ENCODE data around the gene VASH2.
"Not testable (repeated sequence)": the region's sequence is repeated elsewhere in the genome, so short reads cannot be mapped to it uniquely, and the experiment has no call there.

The VASH2 gene

DNA sequence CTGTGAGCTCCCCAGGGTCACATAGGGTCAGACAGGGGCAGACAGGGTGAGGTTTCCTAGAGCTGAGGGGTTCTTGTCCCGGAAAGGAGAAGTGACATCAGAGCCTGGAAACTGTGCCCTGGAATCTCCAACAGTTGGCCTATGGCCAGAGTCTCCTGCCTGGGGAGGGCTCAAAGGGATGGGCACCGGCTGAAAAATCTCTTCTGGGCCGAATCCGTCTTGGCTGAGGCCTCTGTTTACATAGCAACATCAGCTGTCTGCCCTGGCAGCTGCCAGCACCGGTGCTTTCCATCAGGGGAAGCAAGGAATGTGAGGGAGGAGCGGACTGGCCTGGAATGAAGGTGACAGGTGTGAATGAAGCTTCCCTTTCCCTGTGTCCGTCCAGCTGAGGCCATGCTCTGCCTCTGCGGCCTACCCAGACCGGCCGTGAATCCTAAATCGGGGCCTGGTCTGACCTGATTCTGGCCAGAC lies 30.7 kb downstream of the VASH2 start:
- DNase-seq (ENCODE audit: low read depth in 2 of 2): no peak

DNA sequence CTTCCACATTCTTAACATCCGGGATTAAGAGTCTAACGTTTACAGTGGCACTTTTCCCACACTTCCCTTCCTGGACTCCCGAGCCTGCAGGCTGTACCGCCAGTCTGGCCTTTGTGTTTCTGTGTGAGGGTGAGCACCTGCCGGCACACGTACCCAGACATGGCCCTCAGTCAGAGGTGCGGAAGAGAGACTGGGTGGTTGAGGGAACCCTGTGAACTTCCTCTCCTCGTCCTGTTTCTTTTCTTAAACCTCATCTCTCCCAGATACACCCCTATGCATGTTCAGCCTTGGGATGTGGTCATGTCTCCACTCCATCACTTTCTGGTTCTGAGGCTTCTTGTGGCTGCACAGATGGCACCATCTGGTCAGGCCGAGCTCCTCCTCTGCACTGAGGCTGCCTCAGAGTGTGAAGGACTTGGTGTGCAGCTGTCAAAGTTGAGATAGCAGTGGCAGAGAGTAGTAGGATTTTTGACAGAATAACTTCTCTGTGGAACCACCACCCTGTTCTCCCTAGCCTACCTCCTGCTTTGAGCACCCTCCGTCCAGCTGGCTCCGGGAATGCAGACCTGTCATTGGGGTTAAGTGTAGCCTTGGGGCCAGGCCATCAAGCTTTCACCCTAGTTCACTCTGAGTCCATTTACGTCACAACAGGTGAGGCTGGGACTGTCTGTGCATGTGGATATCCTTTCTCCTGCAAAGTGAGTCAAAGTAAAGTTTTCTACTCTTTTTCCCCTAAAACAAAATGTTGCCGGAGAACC lies 31.4 kb downstream of the VASH2 start:
- DNase-seq (ENCODE audit: low read depth in 2 of 2): no peak

DNA sequence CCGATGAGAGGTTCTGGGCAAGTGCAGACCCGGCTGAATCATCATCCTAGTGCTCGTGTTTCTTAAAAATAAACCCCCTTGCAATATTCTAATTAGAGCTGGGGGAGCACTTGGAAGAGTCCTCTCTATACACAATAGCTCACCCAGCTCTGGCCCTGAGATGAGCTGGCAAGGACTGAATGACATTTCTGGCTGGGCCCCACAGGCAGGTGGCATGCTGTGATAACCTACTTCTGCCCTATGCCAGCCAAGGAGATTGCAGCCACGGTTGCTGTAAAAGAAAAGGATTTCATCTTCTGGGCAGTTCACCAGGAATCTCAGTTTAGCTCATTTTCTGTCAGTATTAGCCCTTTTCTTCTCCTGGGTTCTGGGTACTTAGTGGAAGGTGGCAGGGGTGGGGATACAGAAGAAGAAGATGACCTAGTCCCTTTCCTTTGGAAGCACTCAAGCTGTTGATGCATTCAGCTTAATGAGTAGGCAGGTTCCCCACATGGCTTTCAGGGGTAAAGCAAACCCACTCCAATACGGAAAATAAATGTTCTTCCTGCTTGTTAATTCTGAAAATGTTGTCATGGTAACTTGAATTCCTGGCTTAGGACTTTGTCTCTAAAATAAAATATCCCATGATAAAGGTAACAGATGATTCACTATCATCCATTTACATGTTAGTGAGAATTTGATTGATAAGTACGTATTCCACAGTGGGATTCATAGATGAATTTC lies 32.2 kb downstream of the VASH2 start:
- no peak for DNase-seq (ENCODE audit: low read depth in 2 of 2)

DNA sequence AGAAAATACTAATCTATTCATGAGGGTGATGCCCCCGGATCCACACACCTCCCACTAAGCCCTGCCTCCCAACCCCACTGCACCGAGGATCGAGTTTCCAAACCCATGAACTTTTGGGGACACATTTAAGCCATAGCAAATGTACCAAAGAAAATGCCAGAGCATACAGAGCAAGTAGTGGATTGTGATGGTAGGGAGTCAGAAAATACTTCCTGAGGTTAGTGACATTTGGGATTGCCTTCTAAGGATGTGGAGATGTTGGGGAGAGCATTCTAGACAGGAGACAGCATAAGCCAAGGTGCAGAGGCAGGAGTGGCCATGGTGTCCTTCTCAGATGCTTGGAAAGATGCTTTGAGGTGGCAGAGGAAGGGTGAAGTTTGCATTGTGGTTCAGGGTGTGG lies 33.1 kb downstream of the VASH2 start:
- no peak for DNase-seq (ENCODE audit: low read depth in 2 of 2)

DNA sequence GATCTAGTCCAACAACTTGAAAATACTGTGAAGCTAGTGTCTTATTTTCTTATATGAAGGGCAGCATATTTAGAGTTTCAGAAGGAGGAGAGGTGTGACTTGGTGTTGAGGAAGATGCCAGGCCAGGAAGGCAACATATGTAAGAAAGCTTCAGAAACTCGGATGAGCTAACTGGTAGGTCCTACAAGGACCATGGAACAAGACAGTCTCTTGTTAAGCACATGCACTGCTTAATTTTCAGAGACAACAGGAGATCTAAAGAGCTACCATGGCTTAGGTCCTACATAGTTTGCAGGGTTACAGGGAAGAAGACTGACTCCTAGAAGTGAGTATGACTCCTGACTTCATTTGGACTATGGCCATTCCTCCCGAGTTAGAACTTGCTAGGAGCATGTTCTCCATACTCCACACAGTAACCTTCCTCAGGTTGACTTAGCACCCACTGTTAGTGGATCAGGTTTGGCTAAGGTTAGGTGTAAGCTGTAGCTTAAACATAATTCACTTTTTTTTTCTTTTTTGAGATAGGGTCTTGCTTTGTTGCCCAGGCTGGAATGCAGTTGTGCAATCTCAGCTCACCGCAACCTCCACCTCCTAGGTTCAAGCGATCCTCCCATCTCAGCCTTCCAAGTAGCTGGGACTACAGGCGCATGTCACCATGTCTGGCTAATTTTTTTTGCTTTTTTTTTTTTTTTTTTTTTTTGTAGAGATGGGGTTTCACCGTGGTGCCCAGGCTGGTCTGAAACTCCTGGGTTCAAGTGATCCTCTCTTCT lies 34.4 kb downstream of the VASH2 start:
- DNase-seq (ENCODE audit: low read depth in 2 of 2): no peak

DNA sequence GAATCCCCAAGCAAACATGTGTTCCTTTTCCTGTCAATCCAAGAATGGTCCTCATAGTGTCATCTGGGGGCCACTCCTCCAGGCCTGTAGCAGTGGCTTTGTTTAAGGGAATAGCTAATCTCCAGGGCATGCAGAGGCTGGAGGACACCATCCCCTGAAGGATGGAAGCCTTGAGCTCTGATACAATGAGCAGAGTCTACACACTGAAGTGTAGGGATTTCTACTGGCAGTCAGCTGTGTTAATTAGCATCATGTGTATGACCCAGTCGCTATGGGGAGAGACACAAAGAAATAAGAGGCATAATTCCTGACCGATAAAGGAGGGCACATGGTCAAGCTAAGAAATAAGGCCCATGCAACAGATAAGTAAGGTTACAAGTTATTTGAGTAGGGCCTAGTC lies 36.2 kb downstream of the VASH2 start:
- no peak for DNase-seq (ENCODE audit: low read depth in 2 of 2)

DNA sequence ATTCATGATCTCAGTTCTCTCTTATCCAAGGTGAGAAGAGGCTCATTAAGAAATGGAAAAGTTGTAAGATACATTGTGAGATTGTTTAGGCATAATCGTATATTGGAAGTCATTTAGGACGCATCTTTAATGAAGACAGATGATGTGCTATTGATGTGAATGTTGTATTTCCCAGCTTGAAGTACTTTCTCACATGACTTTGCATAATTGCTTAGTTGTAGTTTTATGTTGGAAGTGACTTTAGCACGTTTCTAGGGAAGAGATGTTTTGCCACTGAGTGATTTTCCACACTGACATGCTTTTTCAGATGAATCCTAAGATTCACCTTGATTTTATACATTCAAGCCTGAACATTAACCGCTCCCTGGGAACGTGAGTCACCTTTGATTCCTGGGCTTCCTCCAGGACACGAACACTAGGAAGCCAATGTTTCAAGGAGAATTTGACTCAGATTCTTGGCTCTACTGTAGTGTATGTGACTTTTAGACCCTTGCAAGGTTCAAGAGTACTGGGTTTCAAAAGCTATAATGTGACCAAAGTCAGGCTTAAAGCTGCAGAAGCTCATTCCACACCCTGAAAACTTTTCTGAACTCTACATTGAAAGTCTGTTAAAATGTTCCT lies 37.5 kb downstream of the VASH2 start:
- DNase-seq (ENCODE audit: low read depth in 2 of 2): no peak

DNA sequence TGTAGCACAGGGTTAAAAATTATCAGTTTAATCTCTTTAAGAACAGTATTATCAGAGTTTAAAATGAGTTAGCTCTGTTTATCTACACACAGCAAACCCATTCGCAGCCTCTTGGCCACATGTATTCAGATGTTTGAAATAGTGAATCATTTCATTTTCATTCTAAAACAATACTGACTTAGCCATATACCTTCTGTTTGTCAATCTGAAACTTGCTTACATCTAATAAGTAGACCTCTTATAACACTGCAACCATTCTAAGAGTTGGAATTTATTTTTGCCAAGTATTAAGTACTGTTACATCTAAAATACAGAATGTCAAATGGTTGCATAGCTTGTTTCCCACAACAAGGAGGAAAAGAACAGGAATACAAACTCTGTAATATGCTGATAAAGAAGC lies 39.9 kb downstream of the VASH2 start:
- no peak for DNase-seq (ENCODE audit: low read depth in 2 of 2)

DNA sequence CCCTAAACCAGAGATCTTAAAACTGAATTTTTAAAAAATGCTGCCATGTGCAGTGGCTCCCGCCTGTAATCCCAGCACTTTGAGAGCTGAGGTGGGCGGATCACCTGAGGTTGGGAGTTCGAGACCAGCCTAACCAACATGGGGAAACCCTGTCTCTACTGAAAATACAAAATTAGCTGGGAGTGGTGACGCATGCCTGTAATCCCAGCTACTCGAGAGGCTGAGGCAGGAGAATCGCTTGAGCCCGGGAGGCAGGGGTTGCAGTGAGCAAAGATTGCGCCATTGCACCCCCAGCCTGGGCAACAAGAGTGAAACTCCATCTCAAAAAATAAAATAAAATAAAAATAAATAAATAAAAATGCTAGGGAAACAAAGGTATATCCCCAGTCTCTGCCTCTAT lies 43.6 kb downstream of the VASH2 start:
- DNase-seq (ENCODE audit: low read depth in 2 of 2): not testable (repeated sequence)

DNA sequence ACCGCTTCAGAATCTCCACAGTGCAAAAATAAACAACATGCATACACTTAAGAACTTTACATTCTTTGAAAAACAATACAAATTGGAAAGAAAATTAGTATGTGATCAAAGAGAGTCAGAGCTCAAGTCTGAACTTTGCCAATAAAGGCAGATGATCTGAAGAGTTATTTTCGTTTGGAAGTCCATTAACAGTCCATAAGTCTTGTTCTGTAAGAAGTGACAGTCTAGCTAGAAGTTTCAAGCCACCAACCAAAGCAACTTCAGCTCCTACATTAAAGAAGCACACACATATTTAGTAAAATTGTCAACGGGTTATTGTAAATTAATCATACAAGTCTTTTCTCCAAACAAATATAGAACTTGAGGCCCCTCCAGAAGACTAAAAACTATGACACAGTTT lies 44.6 kb downstream of the VASH2 start:
- no peak for DNase-seq (ENCODE audit: low read depth in 2 of 2)

DNA sequence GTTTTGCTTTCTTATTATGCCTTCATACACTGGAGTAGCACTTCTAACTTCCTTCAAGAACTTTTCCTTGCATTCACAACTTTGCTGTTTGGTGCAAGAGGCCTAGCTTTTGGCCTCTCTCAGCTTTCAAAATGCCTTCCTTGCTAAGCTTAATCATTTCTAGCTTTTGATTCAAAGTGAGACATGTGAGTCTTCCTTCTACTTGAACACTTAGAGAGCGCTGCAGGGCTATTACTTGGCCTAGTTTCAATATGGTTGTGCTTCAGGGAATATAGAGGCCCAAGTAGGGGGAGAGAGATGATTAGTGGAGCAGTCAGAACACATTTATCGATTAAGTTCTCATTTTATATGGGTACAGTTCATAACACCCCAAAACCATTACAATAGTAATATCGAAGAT lies 52.9 kb downstream of the VASH2 start:
- DNase-seq (ENCODE audit: low read depth in 2 of 2): no peak

DNA sequence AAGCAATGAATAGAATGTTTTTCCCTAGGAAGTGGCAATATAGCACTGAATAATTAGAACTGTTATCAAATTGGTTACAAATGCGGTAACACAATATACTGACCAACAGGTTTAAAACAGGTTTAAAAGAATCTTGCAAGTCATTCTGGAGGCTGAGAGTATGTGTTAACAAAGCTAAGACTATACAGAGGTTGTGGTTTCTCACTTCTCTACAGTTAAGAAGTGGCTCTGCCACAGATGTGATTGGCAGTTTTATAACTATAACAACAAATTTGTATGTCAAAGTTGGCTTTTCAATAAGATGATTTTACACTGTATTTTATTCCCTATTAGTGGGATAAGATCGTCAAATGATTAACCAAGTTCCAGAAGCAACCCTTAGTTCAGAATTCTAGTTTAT lies 58.2 kb downstream of the VASH2 start:
- DNase-seq (ENCODE audit: low read depth in 2 of 2): no peak

DNA sequence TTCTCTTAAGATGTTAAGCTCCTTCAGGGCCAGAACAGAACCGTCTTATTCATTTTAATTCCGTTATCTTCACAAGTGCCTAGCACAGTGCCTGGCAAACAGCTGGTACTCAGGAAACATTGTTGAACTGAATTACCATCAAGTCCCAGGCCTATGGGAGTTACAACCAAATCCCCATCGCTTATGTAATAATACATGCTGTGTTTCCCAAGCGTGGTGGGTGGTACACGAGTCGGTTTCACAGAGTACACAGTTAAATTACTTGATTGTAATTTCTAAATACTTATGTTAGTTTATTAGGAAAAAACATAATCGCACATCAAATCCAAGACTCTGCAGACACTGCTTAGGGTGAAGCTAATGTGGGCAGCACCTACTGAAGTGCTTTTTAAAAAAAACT lies 64.3 kb downstream of the VASH2 start:
- DNase-seq (ENCODE audit: low read depth in 2 of 2): no peak

DNA sequence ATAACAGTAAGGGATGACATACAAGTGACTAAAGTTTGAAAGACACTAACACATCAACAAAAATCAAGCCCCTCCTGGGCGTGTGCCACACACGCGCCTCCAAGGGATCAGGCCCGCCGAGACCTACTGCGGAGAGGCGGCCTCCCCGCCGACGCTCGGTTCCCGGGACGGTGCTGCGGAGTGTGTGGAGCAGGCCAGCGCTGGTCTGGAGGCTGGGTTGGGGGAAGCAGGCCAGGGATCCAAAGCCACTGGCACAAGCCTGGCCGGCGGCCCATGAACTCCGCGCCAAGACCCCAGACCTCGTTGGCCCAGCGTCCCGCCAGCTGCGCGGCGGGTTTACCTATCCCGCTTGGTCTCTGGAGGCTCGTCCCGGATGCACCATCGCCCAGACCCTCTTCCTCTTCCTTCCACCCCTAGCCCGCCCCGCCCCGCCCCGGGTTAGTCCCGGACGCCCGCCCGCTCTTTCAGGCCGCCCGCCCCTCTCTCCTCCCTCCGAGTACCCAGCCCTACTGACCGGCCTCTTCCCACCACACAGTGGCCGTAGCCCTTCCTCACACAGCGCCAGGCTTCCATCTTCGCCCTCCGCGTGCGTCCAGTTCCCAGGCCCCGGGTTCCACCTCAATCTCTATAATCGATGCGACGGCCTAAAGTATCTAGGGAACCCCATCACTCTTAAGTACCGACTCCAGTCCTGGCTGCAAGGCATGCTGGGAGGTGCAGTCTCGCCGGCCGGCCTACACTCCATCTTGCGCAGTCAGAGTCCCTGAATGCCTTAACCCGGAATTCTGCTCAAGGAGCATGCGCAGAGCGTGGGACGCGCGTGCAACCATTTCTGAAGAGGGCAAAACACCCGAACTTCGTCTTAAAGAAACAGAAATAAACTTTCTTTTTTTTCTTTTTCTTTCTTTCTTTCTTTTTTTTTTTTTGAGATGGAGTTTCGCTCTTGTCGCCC lies 65.0 kb downstream of the VASH2 start, which contains the start of gene ANGEL2:
TSS of gene ANGEL2 (minus strand) at position 769 of the 952 bp plus-strand sequence. CDS start at position 573, 196 bp downstream.
- peak; percentile 88 to 92 for DNase-seq (ENCODE audit: low read depth in 2 of 2)

DNA sequence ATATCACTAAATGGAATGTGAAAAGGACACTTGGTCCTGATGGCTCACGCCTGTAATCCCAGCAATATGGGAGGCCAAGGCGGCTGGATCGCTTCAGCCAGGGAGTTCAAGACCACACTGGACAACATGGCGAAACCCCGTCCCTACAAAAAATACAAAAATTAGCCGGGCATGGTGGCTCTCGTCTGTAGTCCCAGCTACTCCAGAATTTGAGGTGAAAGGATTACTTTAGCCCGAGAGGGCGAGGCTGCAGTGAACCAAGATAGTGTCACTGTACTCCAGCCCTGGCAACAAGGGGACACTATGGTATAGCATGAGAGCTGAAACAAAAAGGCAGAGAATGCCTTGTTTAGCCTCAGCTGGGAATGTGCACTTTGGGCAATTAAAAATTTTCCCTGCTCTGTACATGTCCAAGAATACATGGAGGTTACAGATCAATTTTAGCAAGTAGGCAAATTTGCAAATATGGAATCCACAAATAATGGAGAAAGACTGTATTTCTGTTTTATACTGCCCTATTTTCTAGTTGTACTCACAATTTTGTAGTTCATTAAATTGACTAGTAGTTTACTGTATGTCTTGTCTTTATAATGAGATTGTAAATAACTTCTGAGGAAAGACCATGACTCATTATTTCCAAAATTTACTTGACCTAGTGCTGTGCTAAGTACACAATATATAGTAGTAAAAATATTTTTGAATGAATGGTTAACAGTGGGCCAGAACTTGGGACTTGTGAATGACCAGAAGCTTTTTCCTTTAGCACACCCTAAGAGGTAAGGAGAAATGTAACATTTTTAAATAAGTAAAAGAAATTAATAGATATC lies 67.3 kb downstream of the VASH2 start:
- no peak for DNase-seq (ENCODE audit: low read depth in 2 of 2)

DNA sequence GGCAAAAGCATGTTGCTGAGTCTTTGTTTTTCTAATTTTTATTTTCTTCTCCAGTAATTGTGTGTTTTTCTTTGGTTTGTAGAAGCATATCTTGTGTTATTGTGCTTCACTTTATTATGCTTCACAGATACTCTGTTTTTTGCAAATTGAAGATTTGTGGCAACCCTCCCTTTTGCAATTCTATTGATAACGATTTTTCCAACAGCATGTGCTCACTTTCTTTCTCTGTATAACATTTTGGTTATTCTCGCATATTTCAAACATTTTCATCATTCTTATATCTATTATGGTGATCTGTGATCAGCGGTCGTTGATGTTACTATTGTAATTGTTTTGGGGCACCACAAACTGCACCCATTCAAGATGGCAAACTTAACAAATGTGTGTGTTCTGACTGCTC lies 69.1 kb downstream of the VASH2 start:
- no peak for DNase-seq (ENCODE audit: low read depth in 2 of 2)

DNA sequence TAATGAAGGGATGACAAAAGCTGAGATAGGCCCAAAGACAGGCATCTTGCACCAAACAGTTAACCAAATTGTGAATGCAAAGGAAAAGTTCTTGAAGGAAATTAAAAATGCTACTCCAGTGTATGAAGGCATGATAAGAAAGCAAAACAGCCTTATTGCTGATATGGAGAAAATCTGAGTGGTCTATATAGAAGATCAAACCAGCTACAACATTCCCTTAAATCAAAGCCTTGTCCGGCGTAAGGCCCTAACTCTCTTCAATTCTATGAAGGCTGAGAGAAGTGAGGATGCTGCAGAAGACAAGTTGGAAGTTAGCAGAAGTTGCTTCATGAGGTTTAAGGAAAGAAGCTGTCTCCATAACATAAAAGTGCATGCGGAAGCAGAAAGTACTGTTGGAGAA lies 69.7 kb downstream of the VASH2 start:
- DNase-seq (ENCODE audit: low read depth in 2 of 2): no peak

DNA sequence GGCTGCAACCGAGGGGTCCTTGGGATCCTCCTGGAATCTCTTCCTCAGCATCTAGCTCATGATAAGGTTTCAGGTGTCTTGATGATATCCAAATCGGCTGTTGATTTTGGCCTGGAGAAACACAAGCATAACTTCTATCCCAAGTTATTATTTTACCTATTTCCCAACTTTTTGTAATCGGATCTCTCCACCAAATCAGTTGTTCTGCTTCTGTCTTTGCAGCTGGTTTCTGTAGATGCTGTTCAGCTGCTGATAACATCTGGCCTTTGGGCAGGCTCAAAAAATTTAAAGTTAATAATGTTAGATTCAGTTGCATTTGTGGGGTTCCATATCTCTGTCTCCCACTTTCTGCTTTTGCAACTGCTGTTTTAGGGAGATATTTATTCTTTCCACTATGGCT lies 76.7 kb downstream of the VASH2 start:
- DNase-seq (ENCODE audit: low read depth in 2 of 2): not testable (repeated sequence)

DNA sequence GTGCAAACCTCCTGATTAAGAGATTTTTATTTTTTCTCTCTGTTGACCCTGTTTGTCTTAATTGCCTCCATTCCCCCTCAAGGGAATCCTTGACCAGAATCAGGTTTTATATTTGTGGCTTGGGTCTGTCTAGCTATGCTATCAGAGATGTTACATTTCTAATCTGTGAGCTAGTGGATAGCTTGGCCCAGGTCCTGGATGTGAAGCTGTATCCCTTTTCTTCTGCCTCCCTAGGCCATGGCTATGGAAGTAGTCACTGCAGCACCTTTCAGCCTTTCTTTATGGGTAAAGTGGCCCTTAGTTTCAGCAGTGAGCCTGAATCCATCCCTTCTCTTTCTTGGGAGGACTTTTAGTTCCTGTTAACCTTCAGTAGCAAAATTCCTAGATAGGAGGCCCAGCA lies 82.3 kb downstream of the VASH2 start:
- DNase-seq (ENCODE audit: low read depth in 2 of 2): no peak

DNA sequence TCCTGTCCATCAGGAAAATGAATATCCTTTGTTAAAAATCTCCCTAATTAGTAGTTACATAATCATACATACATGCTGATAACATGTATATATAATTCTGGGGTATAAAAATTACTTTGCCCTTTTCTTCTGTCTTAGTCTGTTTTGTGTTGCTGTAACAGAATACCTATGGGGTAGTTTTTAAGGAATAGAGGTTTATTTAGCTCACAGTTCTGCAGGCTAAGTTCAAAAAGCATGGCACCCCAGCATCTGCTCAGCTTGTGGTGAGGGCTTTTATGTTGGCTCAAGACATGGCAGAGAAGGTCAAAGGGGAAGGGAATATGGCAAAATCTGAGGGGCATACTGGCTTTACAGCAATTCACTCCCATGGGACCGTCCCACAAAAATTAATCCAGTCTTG lies 84.4 kb downstream of the VASH2 start:
- DNase-seq (ENCODE audit: low read depth in 2 of 2): no peak
